ENCODE measurements around the gene DNASE2B.

The DNASE2B gene

DNA sequence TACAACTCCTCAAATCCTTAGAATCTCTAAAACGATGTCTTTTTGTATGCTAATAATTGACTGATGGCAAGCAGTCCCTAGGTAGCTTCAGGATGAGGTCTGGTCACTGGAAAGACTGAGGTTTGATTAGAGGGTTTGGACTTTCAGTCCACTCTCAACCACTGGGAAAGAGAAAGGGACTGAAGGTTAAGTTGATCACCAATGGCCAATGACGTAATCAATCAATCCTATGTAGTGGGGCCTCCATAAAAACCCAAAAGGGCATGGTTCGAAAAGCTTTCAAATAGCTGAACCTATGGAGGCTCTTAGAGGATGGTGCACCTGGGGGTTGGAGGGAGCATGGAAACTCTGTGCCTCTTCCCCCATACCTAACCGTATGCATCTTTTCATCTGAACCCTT, 39.6 kb upstream of the DNASE2B start:
- TF ChIP-seq NFIC (IDR thresholded peaks at IDR 0.05), result no peak
- no peak for TF ChIP-seq CEBPB (IDR thresholded peaks at IDR 0.05)
- no peak for TF ChIP-seq EGR1 (IDR thresholded peaks at IDR 0.05)
- no peak for TF ChIP-seq CREB1 (IDR thresholded peaks at IDR 0.05; ENCODE audit: low read depth)
- TF ChIP-seq FOXM1 (IDR thresholded peaks at IDR 0.05; ENCODE audit: borderline replicate concordance, low read depth), result no peak
- no peak for TF ChIP-seq RAD21 (IDR thresholded peaks at IDR 0.05; ENCODE audit: low read depth)
- no peak for TF ChIP-seq TEAD4 (IDR thresholded peaks at IDR 0.05)
- no peak for TF ChIP-seq TCF12 (IDR thresholded peaks at IDR 0.05; ENCODE audit: low read depth)
- TF ChIP-seq EP300 (IDR thresholded peaks at IDR 0.05; ENCODE audit: borderline replicate concordance), result no peak
- TF ChIP-seq TAF1 (IDR thresholded peaks at IDR 0.05; ENCODE audit: low read depth), result no peak
- TF ChIP-seq YY1 (IDR thresholded peaks at IDR 0.05; ENCODE audit: low read depth), result no peak
- TF ChIP-seq, protein P1, sequence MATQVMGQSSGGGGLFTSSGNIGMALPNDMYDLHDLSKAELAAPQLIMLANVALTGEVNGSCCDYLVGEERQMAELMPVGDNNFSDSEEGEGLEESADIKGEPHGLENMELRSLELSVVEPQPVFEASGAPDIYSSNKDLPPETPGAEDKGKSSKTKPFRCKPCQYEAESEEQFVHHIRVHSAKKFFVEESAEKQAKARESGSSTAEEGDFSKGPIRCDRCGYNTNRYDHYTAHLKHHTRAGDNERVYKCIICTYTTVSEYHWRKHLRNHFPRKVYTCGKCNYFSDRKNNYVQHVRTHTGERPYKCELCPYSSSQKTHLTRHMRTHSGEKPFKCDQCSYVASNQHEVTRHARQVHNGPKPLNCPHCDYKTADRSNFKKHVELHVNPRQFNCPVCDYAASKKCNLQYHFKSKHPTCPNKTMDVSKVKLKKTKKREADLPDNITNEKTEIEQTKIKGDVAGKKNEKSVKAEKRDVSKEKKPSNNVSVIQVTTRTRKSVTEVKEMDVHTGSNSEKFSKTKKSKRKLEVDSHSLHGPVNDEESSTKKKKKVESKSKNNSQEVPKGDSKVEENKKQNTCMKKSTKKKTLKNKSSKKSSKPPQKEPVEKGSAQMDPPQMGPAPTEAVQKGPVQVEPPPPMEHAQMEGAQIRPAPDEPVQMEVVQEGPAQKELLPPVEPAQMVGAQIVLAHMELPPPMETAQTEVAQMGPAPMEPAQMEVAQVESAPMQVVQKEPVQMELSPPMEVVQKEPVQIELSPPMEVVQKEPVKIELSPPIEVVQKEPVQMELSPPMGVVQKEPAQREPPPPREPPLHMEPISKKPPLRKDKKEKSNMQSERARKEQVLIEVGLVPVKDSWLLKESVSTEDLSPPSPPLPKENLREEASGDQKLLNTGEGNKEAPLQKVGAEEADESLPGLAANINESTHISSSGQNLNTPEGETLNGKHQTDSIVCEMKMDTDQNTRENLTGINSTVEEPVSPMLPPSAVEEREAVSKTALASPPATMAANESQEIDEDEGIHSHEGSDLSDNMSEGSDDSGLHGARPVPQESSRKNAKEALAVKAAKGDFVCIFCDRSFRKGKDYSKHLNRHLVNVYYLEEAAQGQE (IDR thresholded peaks at IDR 0.05; ENCODE audit: low read depth), result no peak
- no peak for TF ChIP-seq MAX (IDR thresholded peaks at IDR 0.05)
- no peak for TF ChIP-seq ZBTB7A (IDR thresholded peaks at IDR 0.05; ENCODE audit: low read depth)
- TF ChIP-seq, protein P2, sequence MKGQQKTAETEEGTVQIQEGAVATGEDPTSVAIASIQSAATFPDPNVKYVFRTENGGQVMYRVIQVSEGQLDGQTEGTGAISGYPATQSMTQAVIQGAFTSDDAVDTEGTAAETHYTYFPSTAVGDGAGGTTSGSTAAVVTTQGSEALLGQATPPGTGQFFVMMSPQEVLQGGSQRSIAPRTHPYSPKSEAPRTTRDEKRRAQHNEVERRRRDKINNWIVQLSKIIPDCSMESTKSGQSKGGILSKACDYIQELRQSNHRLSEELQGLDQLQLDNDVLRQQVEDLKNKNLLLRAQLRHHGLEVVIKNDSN (IDR thresholded peaks at IDR 0.05), result no peak

- TF ChIP-seq MAX (IDR thresholded peaks at IDR 0.05), result no peak
- no peak for TF ChIP-seq TAF1 (IDR thresholded peaks at IDR 0.05; ENCODE audit: low read depth)
- TF ChIP-seq ZBTB7A (IDR thresholded peaks at IDR 0.05; ENCODE audit: low read depth), result no peak
- TF ChIP-seq, protein P2 (IDR thresholded peaks at IDR 0.05), result no peak
- TF ChIP-seq RAD21 (IDR thresholded peaks at IDR 0.05; ENCODE audit: low read depth), result no peak
- no peak for TF ChIP-seq YY1 (IDR thresholded peaks at IDR 0.05; ENCODE audit: low read depth)
- TF ChIP-seq TCF12 (IDR thresholded peaks at IDR 0.05; ENCODE audit: low read depth), result no peak
- TF ChIP-seq FOXM1 (IDR thresholded peaks at IDR 0.05; ENCODE audit: borderline replicate concordance, low read depth), result no peak
Measured at GRCh38 chr1:84360316-84360715, 38.0 kb upstream of the DNASE2B start.

DNA sequence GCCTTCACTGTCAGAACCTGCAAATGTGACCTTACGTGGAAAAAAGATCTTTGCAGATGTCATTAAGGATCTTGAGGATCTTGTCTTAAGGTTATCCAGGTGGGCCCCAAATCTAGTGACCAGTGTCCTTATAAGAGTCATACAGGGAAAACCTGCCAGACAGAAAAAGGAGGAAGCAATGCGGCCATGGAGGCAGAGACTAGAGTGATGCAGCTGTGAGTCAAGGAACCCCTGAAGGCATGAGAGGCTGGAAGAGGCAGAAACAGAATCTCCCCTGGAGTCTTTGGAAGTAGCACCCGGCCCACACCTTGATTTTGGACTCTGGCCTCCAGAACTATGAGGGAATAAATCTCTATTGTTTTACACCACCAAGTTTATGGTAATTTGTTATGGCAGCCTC, 36.5 kb upstream of the DNASE2B start:
- TF ChIP-seq, protein P1 (IDR thresholded peaks at IDR 0.05; ENCODE audit: low read depth), result no peak
- TF ChIP-seq YY1 (IDR thresholded peaks at IDR 0.05; ENCODE audit: low read depth) (no peak), FOXM1 (IDR thresholded peaks at IDR 0.05; ENCODE audit: borderline replicate concordance, low read depth) (no peak), TEAD4 (IDR thresholded peaks at IDR 0.05) (no peak), ZBTB7A (IDR thresholded peaks at IDR 0.05; ENCODE audit: low read depth) (no peak), NFIC (IDR thresholded peaks at IDR 0.05) (no peak), EP300 (IDR thresholded peaks at IDR 0.05; ENCODE audit: borderline replicate concordance) (no peak), TCF12 (IDR thresholded peaks at IDR 0.05; ENCODE audit: low read depth) (no peak), EGR1 (IDR thresholded peaks at IDR 0.05) (no peak), TAF1 (IDR thresholded peaks at IDR 0.05; ENCODE audit: low read depth) (no peak), CREB1 (IDR thresholded peaks at IDR 0.05; ENCODE audit: low read depth) (no peak), MAX (IDR thresholded peaks at IDR 0.05) (no peak), CEBPB (IDR thresholded peaks at IDR 0.05) (no peak), RAD21 (IDR thresholded peaks at IDR 0.05; ENCODE audit: low read depth) (no peak)
- TF ChIP-seq, protein P2 (IDR thresholded peaks at IDR 0.05), result no peak

GRCh38 chr1:84363019-84363418, 35.3 kb upstream of the DNASE2B start:
- no peak for TF ChIP-seq RAD21 (IDR thresholded peaks at IDR 0.05; ENCODE audit: low read depth)
- no peak for TF ChIP-seq TEAD4 (IDR thresholded peaks at IDR 0.05)
- TF ChIP-seq, protein P1 (IDR thresholded peaks at IDR 0.05; ENCODE audit: low read depth), result no peak
- TF ChIP-seq, protein P2 (IDR thresholded peaks at IDR 0.05), result no peak
- no peak for TF ChIP-seq TAF1 (IDR thresholded peaks at IDR 0.05; ENCODE audit: low read depth)
- no peak for TF ChIP-seq EGR1 (IDR thresholded peaks at IDR 0.05)
- no peak for TF ChIP-seq FOXM1 (IDR thresholded peaks at IDR 0.05; ENCODE audit: borderline replicate concordance, low read depth)
- no peak for TF ChIP-seq YY1 (IDR thresholded peaks at IDR 0.05; ENCODE audit: low read depth)
- no peak for TF ChIP-seq MAX (IDR thresholded peaks at IDR 0.05)
- no peak for TF ChIP-seq CEBPB (IDR thresholded peaks at IDR 0.05)

Measured in Ishikawa (cell line).